A549 (cell line): ENCODE results near the gene RNF175. TPM values are rescaled to one million over a fixed set of nuclear protein-coding genes. Genes with fewer than 3 reads are reported as not detected.

ENCODE experiments used
- ATAC-seq, 2 experiments: fragments of 200-7000 bp in 1 of 2; fragments of >200 bp in 1 of 2; cut with Nextera tagmentation in 1 of 2; cut with Tn5 transposase in 1 of 2; 3 replicates each; pipeline versions ENCODE4 v1.8.0 to v1.9.1; 2018 to 2020; ENCODE audit warnings: mild to moderate bottlenecking in 1 of 2, moderate library complexity in 1 of 2
- CTCF ChIA-PET: fragments of 300-600 bp; sonication (Branson Sonifier 250); formaldehyde crosslinking; extraction: SDS; loops from one replicate; lab custom pipeline; 2021; ENCODE audit warnings: antibody characterized with exemption, inconsistent platforms; lab: Yijun Ruan, JAX
- POLR2A ChIA-PET: fragments of 350-600 bp; formaldehyde crosslinking; extraction: SDS; loops from one replicate; lab custom pipeline; 2021; ENCODE audit warnings: antibody characterized with exemption, inconsistent platforms; lab: Yijun Ruan, JAX
- DNase-seq, 2 experiments: peaks; one replicate each; pipeline versions ENCODE4 v3.0.0 to v3.0.0-alpha.2; 2011 to 2016; ENCODE audit warnings: low read depth in 1 of 2, low spot score in 1 of 2
- FAIRE-seq: peaks from 2 replicates; lab custom pipeline; 2011; peaks lifted over from hg19 to GRCh38; lab: Jason Lieb, UNC
- H3K27ac ChIP-seq, 2 experiments: fragments of >200 bp; sonication (Bioruptor Twin); formaldehyde crosslinking; 3 replicates each; pipeline ENCODE4 v1.5.1; 2016 to 2017
- H3K4me1 ChIP-seq: fragments of >200 bp; sonication (Bioruptor Twin); formaldehyde crosslinking; 3 replicates; pipeline ENCODE4 v1.6.1; 2016
- H3K4me2 ChIP-seq: fragments of >200 bp; sonication (Bioruptor Twin); formaldehyde crosslinking; 3 replicates; pipeline ENCODE4 v1.6.1; 2016
- H3K4me3 ChIP-seq: fragments of >200 bp; sonication (Bioruptor Twin); formaldehyde crosslinking; 3 replicates; pipeline ENCODE4 v1.5.1; 2016
- H3K9me3 ChIP-seq: fragments of >200 bp; sonication (Bioruptor Twin); formaldehyde crosslinking; 3 replicates; pipeline ENCODE4 v1.6.1; 2016
- ATOH8 ChIP-seq: fragments of 250-450 bp; sonication (Bioruptor Pico); IDR thresholded peaks from 2 replicates; pipeline ENCODE4 v1.5.0; 2020; ENCODE audit warnings: low read depth, mild to moderate bottlenecking, moderate library complexity
- BHLHE40 ChIP-seq: IDR thresholded peaks from 2 replicates; pipeline ENCODE4 v1.6.1; 2012; ENCODE audit warnings: low read depth, low read length, inconsistent platforms
- CBX8 ChIP-seq: fragments of 200-600 bp; sonication (generic); IDR thresholded peaks from 2 replicates; pipeline ENCODE4 v1.6.1; 2016
- CEBPB ChIP-seq, 2 experiments: fragments of >200 bp in 1 of 2; sonication (Bioruptor Twin) in 1 of 2; formaldehyde crosslinking in 1 of 2; IDR thresholded peaks; 2 replicates each; pipeline ENCODE4 v1.6.1; 2012 to 2016
- CHD2 ChIP-seq: fragments of 150-350 bp; IDR thresholded peaks from 2 replicates; pipeline ENCODE4 v1.6.1; 2014; ENCODE audit warnings: low read length; ENCODE audit not compliant: partially characterized antibody
- CHD4 ChIP-seq: fragments of 200-600 bp; sonication (generic); IDR thresholded peaks from 2 replicates; pipeline ENCODE4 v1.6.1; 2016; ENCODE audit warnings: antibody characterized with exemption, mild to moderate bottlenecking, borderline replicate concordance
- EHMT2 ChIP-seq: fragments of 200-600 bp; sonication (generic); IDR thresholded peaks from 2 replicates; pipeline ENCODE4 v1.6.1; 2016; ENCODE audit warnings: antibody characterized with exemption, low read depth, mild to moderate bottlenecking, moderate library complexity
- HEYL ChIP-seq: fragments of 250-450 bp; sonication (Bioruptor Pico); IDR thresholded peaks from 2 replicates; pipeline ENCODE4 v1.8.0; 2021; ENCODE audit warnings: mild to moderate bottlenecking, moderate library complexity
- HMGXB4 ChIP-seq: fragments of 250-450 bp; sonication (Bioruptor Pico); IDR thresholded peaks from 2 replicates; pipeline ENCODE4 v1.5.0; 2021; ENCODE audit warnings: mild to moderate bottlenecking, moderate library complexity, borderline replicate concordance
- HOXB13 ChIP-seq: fragments of 250-450 bp; sonication (Bioruptor Pico); IDR thresholded peaks from 2 replicates; pipeline ENCODE4 v1.5.0; 2020; ENCODE audit warnings: low read depth, mild to moderate bottlenecking, moderate library complexity
- KDM1A ChIP-seq: fragments of 200-600 bp; sonication (generic); IDR thresholded peaks from 2 replicates; pipeline ENCODE4 v1.6.1; 2016; ENCODE audit warnings: low read depth, mild to moderate bottlenecking
- MAFK ChIP-seq: fragments of 450-650 bp; IDR thresholded peaks from 2 replicates; pipeline ENCODE4 v1.6.1; 2014; ENCODE audit not compliant: partially characterized antibody
- MAZ ChIP-seq: fragments of 150-350 bp; IDR thresholded peaks from 2 replicates; pipeline ENCODE4 v1.6.1; 2014; ENCODE audit warnings: antibody characterized with exemption, low read depth, low read length, borderline replicate concordance
- MYC ChIP-seq: IDR thresholded peaks from 2 replicates; pipeline ENCODE4 v1.6.1; 2012; ENCODE audit warnings: mild to moderate bottlenecking, inconsistent platforms, low read length, improper control_type of control experiment, borderline replicate concordance
- NR3C1 ChIP-seq: fragments of >200 bp; sonication (Bioruptor Twin); formaldehyde crosslinking; IDR thresholded peaks from 3 replicates; pipeline ENCODE4 v1.6.1; 2017
- PBX3 ChIP-seq: IDR thresholded peaks from 2 replicates; pipeline ENCODE4 v1.6.1; 2012
- SREBF2 ChIP-seq: fragments of 450-650 bp; IDR thresholded peaks from 2 replicates; pipeline ENCODE4 v1.6.1; 2014; ENCODE audit warnings: mild to moderate bottlenecking, moderate library complexity
- TFCP2L1 ChIP-seq: fragments of 250-450 bp; sonication (Bioruptor Pico); IDR thresholded peaks from 2 replicates; pipeline ENCODE4 v1.5.0; 2021; ENCODE audit warnings: mild to moderate bottlenecking
- ZC3H11A ChIP-seq: fragments of 450-650 bp; IDR thresholded peaks from 2 replicates; pipeline ENCODE4 v1.6.1; 2014; ENCODE audit warnings: antibody characterized with exemption, mild to moderate bottlenecking
- ZFP36 ChIP-seq: fragments of 450-650 bp; IDR thresholded peaks from 2 replicates; pipeline ENCODE4 v1.6.1; 2014; ENCODE audit warnings: borderline replicate concordance; ENCODE audit not compliant: partially characterized antibody
- WGBS: methylation state at CpG from one replicate; pipeline ENCODE4 v1.1.6; 2017; ENCODE audit errors: missing lambda C conversion rate; 5-methylcytosine and 5-hydroxymethylcytosine counted together
- polyA plus RNA-seq, 4 experiments: library from polyadenylated mRNA; depleted of rRNA in 3 of 4; stranded (reverse); fragments of >200 nt; fragmentation: RNase III in 1 of 4; extraction: RNeasy Plus Mini Kit Qiagen cat#74134 plus additional on column Dnase treatment in 1 of 4; gene quantifications; 2 replicates in 3 of 4; 3 replicates in 1 of 4; pipeline ENCODE4 v1.2.3, GENCODE V29; 2011 to 2017
- TF ChIP-seq, protein P1 (sequence below): fragments of >200 bp; sonication (Bioruptor Twin); formaldehyde crosslinking; IDR thresholded peaks from 2 replicates; pipeline ENCODE4 v1.6.1; 2016
- TF ChIP-seq, protein P2 (sequence below): fragments of 200-600 bp; sonication (generic); IDR thresholded peaks from 2 replicates; pipeline ENCODE4 v1.6.1; 2016; ENCODE audit warnings: antibody characterized with exemption, mild to moderate bottlenecking, moderate library complexity

The RNF175 gene
- polyA plus RNA-seq, 2 of the 4 experiments (the other 2 are of a cell fraction) = not detected

GRCh38 chr4:153780221-153780620 lies 20.4 kb upstream of the RNF175 start (continued):
- TF ChIP-seq HMGXB4 (CRISPR knock-in tag) (no peak), HEYL (CRISPR knock-in tag) (no peak)

GRCh38 chr4:153778383-153778782 lies 18.6 kb upstream of the RNF175 start:
- ATAC-seq (no peak), FAIRE-seq (no peak), DNase-seq (no peak)
- no peaks in the 10 kb centered on the region for H3K9me3 ChIP-seq
- 0% methylated on average over 1 of the region's 1 CpG for WGBS
- no peak for TF ChIP-seq MAZ
- TF ChIP-seq, protein P1, sequence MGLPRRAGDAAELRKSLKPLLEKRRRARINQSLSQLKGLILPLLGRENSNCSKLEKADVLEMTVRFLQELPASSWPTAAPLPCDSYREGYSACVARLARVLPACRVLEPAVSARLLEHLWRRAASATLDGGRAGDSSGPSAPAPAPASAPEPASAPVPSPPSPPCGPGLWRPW = no peak
- TF ChIP-seq ZFP36 = no peak
- no peak for TF ChIP-seq CEBPB (IDR thresholded peaks at IDR 0.05)
- TF ChIP-seq MYC = no peak
- TF ChIP-seq ZC3H11A = no peak
- TF ChIP-seq MAFK = no peak
- TF ChIP-seq EHMT2 = no peak
- ChIA-PET POLR2A (no interaction called here), CTCF (no interaction called here)
- H3K4me2 ChIP-seq = no peak overlapping the region
- no peak overlapping the region for H3K27ac ChIP-seq
- no peak overlapping the region for H3K4me3 ChIP-seq
- no peaks in the 10 kb centered on the region for H3K4me1 ChIP-seq

DNA sequence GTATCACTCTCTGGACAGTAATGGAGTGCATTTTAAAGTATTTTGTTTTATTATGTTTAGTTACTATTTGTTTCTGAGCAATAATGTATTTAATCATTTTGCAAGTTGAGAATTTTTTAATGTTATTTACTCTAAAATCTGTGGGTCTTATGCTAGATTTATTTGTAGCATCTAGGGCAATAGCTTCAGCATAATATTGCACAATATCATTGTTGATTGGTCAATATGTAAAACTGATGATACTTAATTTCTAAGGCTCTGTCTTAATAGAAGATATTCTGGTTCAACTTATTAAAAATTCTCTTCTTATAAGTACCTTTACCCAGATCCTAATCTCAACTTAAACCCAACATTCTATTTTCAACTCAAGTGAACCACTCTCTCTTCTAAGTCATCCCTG lies 17.6 kb upstream of the RNF175 start:
- CTCF ChIA-PET = no interaction called here
- DNase-seq = no peak
- POLR2A ChIA-PET = no interaction called here
- Histone ChIP-seq H3K4me1 (no peaks in the 10 kb centered on the region), H3K9me3 (no peaks in the 10 kb centered on the region), H3K4me2 (no peak overlapping the region)
- TF ChIP-seq CHD4 (no peak), BHLHE40 (no peak), PBX3 (no peak), TFCP2L1 (CRISPR knock-in tag) (no peak), KDM1A (no peak), EHMT2 (no peak), HOXB13 (CRISPR knock-in tag) (no peak), NR3C1 (no peak), SREBF2 (no peak)
- TF ChIP-seq, all 56 proteins: peak for 0
- Histone ChIP-seq H3K4me3 (no peak overlapping the region), H3K27ac (no peak overlapping the region)
- FAIRE-seq (no peak), ATAC-seq (no peak)

DNA sequence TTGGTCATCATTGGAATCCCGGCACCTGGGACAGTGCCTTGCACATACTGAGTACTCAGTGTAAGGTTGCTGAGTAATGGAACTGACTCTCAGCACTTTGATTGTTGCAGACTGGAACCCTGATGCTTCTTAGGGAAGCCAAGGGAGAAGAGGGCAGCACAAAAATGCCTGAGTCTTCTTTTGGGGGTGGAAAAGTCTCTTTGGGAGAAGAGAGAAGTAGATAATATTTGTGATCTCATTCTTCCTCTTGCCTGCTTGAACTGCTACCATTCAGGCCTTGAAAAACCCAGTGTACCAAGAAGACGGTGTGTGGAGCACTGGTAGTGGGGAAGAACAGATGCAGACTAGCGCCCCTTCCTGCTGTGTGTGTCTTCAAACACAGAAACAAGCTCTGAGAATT lies 16.8 kb upstream of the RNF175 start:
- ATAC-seq (no peak), DNase-seq (no peak), FAIRE-seq (no peak)
- CTCF ChIA-PET = no interaction called here
- no peak overlapping the region for H3K27ac ChIP-seq
- TF ChIP-seq CBX8 (no peak), ATOH8 (CRISPR knock-in tag) (no peak), ZC3H11A (no peak), CHD2 (no peak), TFCP2L1 (CRISPR knock-in tag) (no peak)
- TF ChIP-seq, protein P2, sequence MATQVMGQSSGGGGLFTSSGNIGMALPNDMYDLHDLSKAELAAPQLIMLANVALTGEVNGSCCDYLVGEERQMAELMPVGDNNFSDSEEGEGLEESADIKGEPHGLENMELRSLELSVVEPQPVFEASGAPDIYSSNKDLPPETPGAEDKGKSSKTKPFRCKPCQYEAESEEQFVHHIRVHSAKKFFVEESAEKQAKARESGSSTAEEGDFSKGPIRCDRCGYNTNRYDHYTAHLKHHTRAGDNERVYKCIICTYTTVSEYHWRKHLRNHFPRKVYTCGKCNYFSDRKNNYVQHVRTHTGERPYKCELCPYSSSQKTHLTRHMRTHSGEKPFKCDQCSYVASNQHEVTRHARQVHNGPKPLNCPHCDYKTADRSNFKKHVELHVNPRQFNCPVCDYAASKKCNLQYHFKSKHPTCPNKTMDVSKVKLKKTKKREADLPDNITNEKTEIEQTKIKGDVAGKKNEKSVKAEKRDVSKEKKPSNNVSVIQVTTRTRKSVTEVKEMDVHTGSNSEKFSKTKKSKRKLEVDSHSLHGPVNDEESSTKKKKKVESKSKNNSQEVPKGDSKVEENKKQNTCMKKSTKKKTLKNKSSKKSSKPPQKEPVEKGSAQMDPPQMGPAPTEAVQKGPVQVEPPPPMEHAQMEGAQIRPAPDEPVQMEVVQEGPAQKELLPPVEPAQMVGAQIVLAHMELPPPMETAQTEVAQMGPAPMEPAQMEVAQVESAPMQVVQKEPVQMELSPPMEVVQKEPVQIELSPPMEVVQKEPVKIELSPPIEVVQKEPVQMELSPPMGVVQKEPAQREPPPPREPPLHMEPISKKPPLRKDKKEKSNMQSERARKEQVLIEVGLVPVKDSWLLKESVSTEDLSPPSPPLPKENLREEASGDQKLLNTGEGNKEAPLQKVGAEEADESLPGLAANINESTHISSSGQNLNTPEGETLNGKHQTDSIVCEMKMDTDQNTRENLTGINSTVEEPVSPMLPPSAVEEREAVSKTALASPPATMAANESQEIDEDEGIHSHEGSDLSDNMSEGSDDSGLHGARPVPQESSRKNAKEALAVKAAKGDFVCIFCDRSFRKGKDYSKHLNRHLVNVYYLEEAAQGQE = no peak
- TF ChIP-seq, all 56 proteins: peak for 0
- POLR2A ChIA-PET = no interaction called here
- Histone ChIP-seq H3K4me2 (no peak overlapping the region), H3K4me3 (no peak overlapping the region), H3K4me1 (no peaks in the 10 kb centered on the region), H3K9me3 (no peaks in the 10 kb centered on the region)
- WGBS = 2% methylated on average over 3 of the region's 3 CpGs
